NCI-H2171 treated with DMSO at 0.1 percent for 48 hours (cell line): Measurements from ENCODE around the gene JCAD.
A peak's percentile ranks its signal among the peaks of the same experiment; 100 is the strongest.
"Not testable (repeated sequence)": the region's sequence is repeated elsewhere in the genome, so short reads cannot be mapped to it uniquely, and the experiment has no call there.

Experiments used
- DNase-seq: peaks from one replicate; lab custom pipeline; 2025; lab: John Stamatoyannopoulos, UW

Gene JCAD

GRCh38 chr10:30059209-30060107, at the start of gene JCAD:
JCAD (minus strand) TSS chr10:30059586; CDS start chr10:30047812, 11,774 bp downstream.
- no peak for DNase-seq

GRCh38 chr10:30106987-30107386, 47.6 kb upstream of the JCAD start:
- no peak for DNase-seq

GRCh38 chr10:30103595-30104320, 44.4 kb upstream of the JCAD start:
- no peak for DNase-seq

DNA sequence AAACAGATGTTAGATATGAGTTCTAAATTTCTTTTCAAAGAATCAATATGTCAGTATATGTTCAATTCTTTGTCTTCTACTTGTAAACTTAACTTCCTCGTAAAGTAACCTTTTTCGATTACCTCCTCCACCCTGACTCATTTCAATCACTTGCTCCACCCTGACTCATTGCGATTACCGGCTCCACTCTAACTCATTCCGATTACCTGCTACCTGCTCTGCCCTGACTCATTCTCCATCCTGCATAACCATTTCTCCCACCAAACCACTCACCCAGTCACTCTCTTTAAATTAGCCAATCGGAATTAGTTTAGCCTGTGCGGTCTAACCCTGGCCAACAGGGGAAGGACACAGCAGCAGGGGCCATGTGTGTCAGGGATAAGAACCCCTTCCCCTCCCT, 40.3 kb upstream of the JCAD start:
- DNase-seq: not testable (repeated sequence)

DNA sequence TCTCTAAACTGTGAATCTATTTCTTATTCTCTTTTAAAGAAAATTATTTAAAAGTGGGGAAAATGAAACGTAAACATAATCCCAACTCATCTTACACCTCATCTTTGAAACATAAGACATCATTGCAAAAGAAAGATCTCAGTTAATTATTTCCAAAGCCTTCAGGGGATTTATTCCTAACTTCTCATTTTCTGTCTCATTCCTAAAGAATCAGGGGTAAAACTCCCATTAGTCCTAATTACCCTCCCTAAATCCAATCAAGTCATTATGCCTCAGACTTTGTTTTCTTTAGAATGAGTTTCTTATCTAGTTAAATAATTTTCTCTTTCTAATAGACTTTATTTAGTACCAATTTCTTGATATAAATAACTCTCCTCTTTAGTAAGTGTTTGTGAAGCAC, 39.7 kb upstream of the JCAD start:
- no peak for DNase-seq

DNA sequence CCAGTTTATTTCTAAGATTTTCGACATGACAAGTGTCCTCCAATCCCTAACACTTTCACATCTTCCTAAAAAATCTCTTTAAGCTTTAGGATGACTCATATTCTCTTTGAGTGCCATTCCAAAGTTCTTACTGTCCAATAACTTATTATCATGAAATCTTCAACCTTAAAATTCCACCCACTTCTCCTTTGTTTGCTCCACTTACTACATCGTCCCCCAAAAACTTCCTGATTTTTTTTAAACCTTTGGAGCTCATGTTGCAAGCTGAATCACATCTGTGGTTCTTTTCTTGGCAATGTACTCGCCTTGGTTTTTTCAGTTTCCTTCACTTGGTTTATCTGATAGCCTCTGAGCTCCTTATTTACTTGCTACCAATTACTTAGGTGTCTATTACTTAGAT, 39.2 kb upstream of the JCAD start:
- DNase-seq: no peak

DNA sequence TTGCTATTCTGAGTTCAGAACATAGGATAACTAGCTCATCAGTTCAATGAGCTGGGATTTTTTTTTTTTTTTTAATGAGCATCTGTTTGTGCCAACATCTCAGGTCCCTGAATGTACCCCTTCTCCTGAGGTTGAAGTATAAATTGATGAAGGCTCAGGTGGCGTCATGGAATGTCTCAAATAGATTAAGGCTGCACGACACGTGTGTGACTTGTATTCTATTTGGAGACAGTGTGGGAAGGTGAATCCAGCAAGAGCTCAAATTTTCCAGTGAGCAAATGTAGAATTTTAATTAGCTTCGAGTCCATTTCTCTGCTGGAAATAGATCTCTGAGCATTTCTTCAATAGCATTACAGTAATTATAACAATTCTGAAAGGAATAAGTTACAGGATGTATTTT, 37.2 kb upstream of the JCAD start:
- no peak for DNase-seq

DNA sequence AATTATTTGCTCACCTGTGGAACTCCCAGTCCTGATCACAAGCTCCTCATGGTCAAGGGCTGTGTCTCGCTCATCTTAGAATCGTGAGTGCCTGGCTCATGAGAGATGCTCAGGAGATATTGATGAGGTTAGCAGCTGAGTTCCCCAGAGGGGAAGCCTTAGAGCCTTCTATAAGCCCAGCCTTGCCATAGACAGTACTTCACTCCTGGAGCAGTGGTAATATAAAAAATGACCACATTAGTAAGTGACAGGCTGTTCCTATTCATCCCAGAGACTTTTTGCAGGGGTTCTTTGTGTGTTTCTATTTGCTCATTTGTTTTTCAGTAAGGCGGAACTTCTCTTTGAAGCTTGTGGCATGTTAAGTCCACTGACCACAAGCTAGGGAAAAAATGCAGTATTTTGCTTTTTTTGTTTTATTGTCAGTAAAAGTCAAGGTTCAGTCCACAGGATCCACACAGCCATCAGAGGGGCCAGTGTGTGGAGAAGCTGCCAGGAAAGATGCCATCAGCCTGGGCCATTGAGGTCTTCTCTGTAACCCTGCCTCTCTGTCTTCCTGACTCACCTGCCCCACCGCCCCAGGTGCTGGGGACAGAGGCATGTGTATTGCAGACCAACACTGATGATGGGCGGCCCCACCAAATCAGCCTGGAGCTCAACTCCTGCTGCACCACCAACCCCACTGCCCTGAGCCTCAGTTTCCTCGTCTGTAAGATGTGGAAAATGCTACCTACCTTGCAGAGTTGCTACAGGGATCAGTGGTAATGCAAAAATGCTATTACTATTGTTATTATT, 36.4 kb upstream of the JCAD start:
- DNase-seq: no peak

GRCh38 chr10:30094601-30095000, 35.2 kb upstream of the JCAD start:
- no peak for DNase-seq

- no peak for DNase-seq
Measured at GRCh38 chr10:30093303-30093950, 34.0 kb upstream of the JCAD start.

- DNase-seq: no peak
Measured at GRCh38 chr10:30092151-30092790, 32.9 kb upstream of the JCAD start.

GRCh38 chr10:30091136-30091535, 31.8 kb upstream of the JCAD start:
- DNase-seq: no peak

DNA sequence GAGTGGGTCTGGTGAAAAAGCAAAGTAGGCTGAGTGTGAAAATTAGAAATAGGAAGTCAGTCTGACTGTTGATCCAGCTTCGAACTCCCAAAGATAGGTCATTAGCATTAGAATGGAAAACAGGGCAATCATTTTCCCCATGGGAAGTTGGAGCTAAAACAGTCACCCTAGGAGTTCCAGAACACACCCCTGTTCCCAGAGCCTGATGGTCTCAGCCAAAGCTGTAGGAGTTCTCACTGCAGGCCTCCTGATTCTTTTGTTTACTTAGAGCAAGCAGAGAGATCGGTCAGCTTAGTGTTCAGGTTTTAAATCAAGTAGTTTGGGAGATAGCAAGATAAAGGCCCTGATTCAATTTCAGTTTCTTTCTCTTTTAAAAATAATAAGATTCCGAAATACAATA, 28.8 kb upstream of the JCAD start:
- DNase-seq: no peak

GRCh38 chr10:30083934-30084333, 24.5 kb upstream of the JCAD start:
- DNase-seq: no peak

- DNase-seq: no peak
Measured at GRCh38 chr10:30081182-30081581, 21.8 kb upstream of the JCAD start.

DNA sequence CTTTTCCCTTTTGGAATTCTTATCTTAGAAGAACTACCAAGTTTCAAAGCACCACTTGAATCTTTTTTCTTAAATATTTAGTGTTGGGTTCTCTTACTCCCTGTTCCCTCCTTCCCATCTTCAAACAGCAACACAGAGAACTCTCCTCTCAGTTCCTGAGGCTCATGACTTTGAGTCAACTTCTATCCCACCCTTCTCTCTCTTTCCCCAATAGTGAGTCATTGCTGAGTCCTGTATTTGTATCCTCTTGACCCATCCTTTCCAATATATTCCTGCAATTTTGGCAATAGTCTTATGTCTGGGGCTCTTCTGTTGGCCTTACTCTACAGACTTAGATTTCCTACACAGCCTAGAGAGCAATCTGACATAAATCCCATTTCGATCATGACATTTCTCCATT, 20.8 kb upstream of the JCAD start:
- DNase-seq: no peak

GRCh38 chr10:30079408-30079807, 20.0 kb upstream of the JCAD start:
- no peak for DNase-seq

- DNase-seq: no peak
Measured at GRCh38 chr10:30075481-30075880, 16.1 kb upstream of the JCAD start.

GRCh38 chr10:30074933-30075332, 15.5 kb upstream of the JCAD start:
- no peak for DNase-seq

- no peak for DNase-seq
Measured at GRCh38 chr10:30074090-30074489, 14.7 kb upstream of the JCAD start.

DNA sequence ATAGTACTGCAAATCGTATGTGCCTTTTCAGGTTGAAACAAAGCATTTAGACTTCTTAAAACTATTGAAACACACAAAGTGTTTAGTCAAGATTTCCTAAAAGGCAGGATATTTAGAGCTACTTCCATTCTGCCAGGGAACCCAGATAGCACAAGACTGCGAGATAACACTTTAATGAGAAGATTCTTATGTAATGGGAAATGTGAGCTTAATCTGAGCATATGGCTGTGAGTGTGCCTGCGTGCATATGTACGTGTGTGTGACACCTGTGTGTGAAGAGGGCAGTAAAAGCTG, 14.3 kb upstream of the JCAD start:
- DNase-seq: peak; percentile 1
